H9 (cell line): ENCODE data around the gene KRTAP10-4. TPM values are rescaled to one million over a fixed set of nuclear protein-coding genes. Genes with fewer than 3 reads are reported as not detected.

Experiments used
- DNase-seq: peaks from one replicate; pipeline ENCODE4 v3.0.0-alpha.2; 2017
- H2AFZ ChIP-seq: one replicate; pipeline ENCODE4 v1.6.1; 2013; ENCODE audit warnings: mild to moderate bottlenecking, low read length, control low read depth, moderate library complexity
- H2AK5ac ChIP-seq: 2 replicates; pipeline ENCODE4 v1.6.1; 2013; ENCODE audit warnings: low read length, control low read depth, mixed read lengths; ENCODE audit not compliant: insufficient read length
- H2BK120ac ChIP-seq: one replicate; pipeline ENCODE4 v1.6.1; 2013; ENCODE audit warnings: low read depth, mild to moderate bottlenecking, low read length, control low read depth, inconsistent platforms; ENCODE audit not compliant: poor library complexity, severe bottlenecking
- H2BK12ac ChIP-seq: 2 replicates; pipeline ENCODE4 v1.6.1; 2013; ENCODE audit warnings: low read length, control low read depth, mixed read lengths, low read depth; ENCODE audit not compliant: insufficient read length
- H2BK15ac ChIP-seq: 2 replicates; pipeline ENCODE4 v1.6.1; 2013; ENCODE audit warnings: low read depth, low read length, control low read depth
- H2BK20ac ChIP-seq: one replicate; pipeline ENCODE4 v1.6.1; 2013; ENCODE audit warnings: low read depth, mild to moderate bottlenecking, low read length, control low read depth, inconsistent platforms; ENCODE audit not compliant: poor library complexity, severe bottlenecking
- H2BK5ac ChIP-seq: 2 replicates; pipeline ENCODE4 v1.6.1; 2013; ENCODE audit warnings: low read length, control low read depth, mixed read lengths; ENCODE audit not compliant: insufficient read length
- H3K14ac ChIP-seq: 2 replicates; pipeline ENCODE4 v1.6.1; 2013; ENCODE audit warnings: low read length, control low read depth; ENCODE audit not compliant: insufficient read depth
- H3K18ac ChIP-seq: 2 replicates; pipeline ENCODE4 v1.6.1; 2013; ENCODE audit warnings: low read depth, mild to moderate bottlenecking, mixed read lengths, low read length, control low read depth; ENCODE audit not compliant: insufficient read length
- H3K23ac ChIP-seq: 2 replicates; pipeline ENCODE4 v1.6.1; 2013; ENCODE audit warnings: low read length, control low read depth, mixed read lengths, low read depth; ENCODE audit not compliant: insufficient read length
- H3K23me2 ChIP-seq: 2 replicates; pipeline ENCODE4 v1.6.1; 2013; ENCODE audit warnings: low read depth, mild to moderate bottlenecking, mixed read lengths, low read length, control low read depth; ENCODE audit not compliant: insufficient read length, poor library complexity, severe bottlenecking
- H3K27ac ChIP-seq: 2 replicates; pipeline ENCODE4 v1.5.1; 2013; ENCODE audit warnings: low read length, control low read depth, mixed read lengths, low read depth; ENCODE audit not compliant: insufficient read length
- H3K27me3 ChIP-seq: 2 replicates; pipeline ENCODE4 v1.6.1; 2013; ENCODE audit warnings: low read length, control low read depth, inconsistent platforms; ENCODE audit not compliant: insufficient read depth
- H3K4ac ChIP-seq: 2 replicates; pipeline ENCODE4 v1.6.1; 2013; ENCODE audit warnings: low read depth, mild to moderate bottlenecking, control low read depth, inconsistent platforms, low read length, moderate library complexity
- H3K4me1 ChIP-seq: 2 replicates; pipeline ENCODE4 v1.6.1; 2013; ENCODE audit warnings: low read length, control low read depth, inconsistent platforms; ENCODE audit not compliant: insufficient read depth
- H3K4me2 ChIP-seq: 2 replicates; pipeline ENCODE4 v1.6.1; 2013; ENCODE audit warnings: low read length, control low read depth, mixed read lengths; ENCODE audit not compliant: insufficient read length, insufficient read depth
- H3K56ac ChIP-seq: 2 replicates; pipeline ENCODE4 v1.6.1; 2013; ENCODE audit warnings: low read depth, mild to moderate bottlenecking, mixed read lengths, low read length, control low read depth; ENCODE audit not compliant: insufficient read length
- H3K79me1 ChIP-seq: 2 replicates; pipeline ENCODE4 v1.6.1; 2013; ENCODE audit warnings: low read depth, mild to moderate bottlenecking, moderate library complexity, low read length, control low read depth, inconsistent platforms; ENCODE audit not compliant: insufficient read depth, poor library complexity, severe bottlenecking
- H3K79me2 ChIP-seq: 2 replicates; pipeline ENCODE4 v1.6.1; 2013; ENCODE audit warnings: low read length, control low read depth, inconsistent platforms; ENCODE audit not compliant: insufficient read depth
- H3K9ac ChIP-seq: 2 replicates; pipeline ENCODE4 v1.6.1; 2013; ENCODE audit warnings: low read length, control low read depth, mixed read lengths; ENCODE audit not compliant: insufficient read length; ENCODE audit errors: extremely low read depth
- H3K9me3 ChIP-seq: one replicate; pipeline ENCODE4 v1.6.1; 2013; ENCODE audit warnings: low read depth, low read length, inconsistent platforms; ENCODE audit not compliant: control insufficient read depth
- H3T11ph ChIP-seq: one replicate; pipeline ENCODE4 v1.6.1; 2013; ENCODE audit warnings: mild to moderate bottlenecking, low read length, control low read depth, inconsistent platforms
- H4K20me1 ChIP-seq: one replicate; pipeline ENCODE4 v1.6.1; 2013; ENCODE audit not compliant: control insufficient read depth, insufficient read length, insufficient read depth
- H4K5ac ChIP-seq: 2 replicates; pipeline ENCODE4 v1.6.1; 2013; ENCODE audit warnings: low read depth, mild to moderate bottlenecking, mixed read lengths, low read length, control low read depth; ENCODE audit not compliant: insufficient read length
- H4K8ac ChIP-seq: replicated peaks from 2 replicates; pipeline ENCODE4 v1.6.1; 2013; ENCODE audit warnings: low read length, control low read depth, mixed read lengths, low read depth; ENCODE audit not compliant: insufficient read length
- H4K91ac ChIP-seq: 2 replicates; pipeline ENCODE4 v1.6.1; 2013; ENCODE audit warnings: low read depth, mild to moderate bottlenecking, moderate library complexity, mixed read lengths, low read length, control low read depth; ENCODE audit not compliant: insufficient read length
- H3K27ac Mint-ChIP-seq, 3 experiments: 2 replicates in 2 of 3; 3 replicates in 1 of 3; pipeline ENCODE4 v1.8.0; 2020 to 2021; ENCODE audit warnings: mixed read lengths in 3 of 3, mild to moderate bottlenecking in 1 of 3, moderate library complexity in 1 of 3
- H3K27me3 Mint-ChIP-seq: 2 replicates; pipeline ENCODE4 v1.8.0; 2021; ENCODE audit warnings: low read depth, mild to moderate bottlenecking, moderate library complexity, mixed read lengths
- H3K36me3 Mint-ChIP-seq, 3 experiments: 2 replicates in 2 of 3; 3 replicates in 1 of 3; pipeline ENCODE4 v1.8.0; 2020 to 2021; ENCODE audit warnings: low read depth in 3 of 3, mixed read lengths in 3 of 3; ENCODE audit not compliant: insufficient read depth in 1 of 3
- H3K4me1 Mint-ChIP-seq, 2 experiments: 2 replicates each; pipeline ENCODE4 v1.8.0; 2020; ENCODE audit warnings: mixed read lengths in 2 of 2
- H3K4me3 Mint-ChIP-seq, 2 experiments: 2 replicates in 1 of 2; 3 replicates in 1 of 2; pipeline ENCODE4 v1.8.0; 2020 to 2021; ENCODE audit warnings: mild to moderate bottlenecking in 2 of 2, mixed read lengths in 2 of 2, moderate library complexity in 1 of 2
- H3K9me3 Mint-ChIP-seq, 2 experiments: 2 replicates in 1 of 2; 3 replicates in 1 of 2; pipeline ENCODE4 v1.8.0; 2020; ENCODE audit warnings: mild to moderate bottlenecking in 2 of 2, mixed read lengths in 2 of 2, moderate library complexity in 1 of 2
- CTCF ChIP-seq: fragments of 200-600 bp; sonication (generic); conservative IDR thresholded peaks from 3 replicates; pipeline ENCODE4 v1.8.0; 2021; ENCODE audit warnings: antibody characterized with exemption, mild to moderate bottlenecking
- WGBS: extraction: QIAGEN DNeasy Blood & Tissue Kit; methylation state at CpG from one replicate; pipeline ENCODE4 v1.1.7; 2013; ENCODE audit warnings: missing lambda C conversion rate, low lambda C conversion rate, mixed read lengths; ENCODE audit not compliant: insufficient read length; ENCODE audit errors: extremely low coverage; 5-methylcytosine and 5-hydroxymethylcytosine counted together
- total RNA-seq: library from RNA; stranded (reverse); gene quantifications from 2 replicates; pipeline ENCODE4 v1.2.1, GENCODE V29; 2021

The KRTAP10-4 gene
- total RNA-seq, 1 experiment from 2014 or later = not detected

- Mint-ChIP-seq H3K9me3 (no peaks in the 10 kb centered on the region; a peak in 2 of 5 replicates), H3K27ac (peak overlapping the region in 2 of 3 experiments; percentile 55 to 90; a peak in 5 of 7 replicates)
- H3K4ac ChIP-seq = no peak overlapping the region
Observed at GRCh38 chr21:44599264-44600029, 25.9 kb downstream of the KRTAP10-4 start.

More at GRCh38 chr21:44599264-44600029, 25.9 kb downstream of the KRTAP10-4 start:
- no peaks in the 10 kb centered on the region for H3K79me2 ChIP-seq
- no peak overlapping the region for H3K14ac ChIP-seq
- no peak overlapping the region for H2BK5ac ChIP-seq
- no peak overlapping the region for H3K27ac ChIP-seq
- TF ChIP-seq CTCF = no peak
- no peaks in the 10 kb centered on the region for H3K23me2 ChIP-seq
- no peaks in the 10 kb centered on the region for H3K4me1 ChIP-seq
- H4K20me1 ChIP-seq = no peaks in the 10 kb centered on the region
- no peak overlapping the region for H2AK5ac ChIP-seq
- Mint-ChIP-seq H3K27me3 (peaks cover 8% of the 10 kb centered on the region), H3K36me3 (peaks cover 0 to 4% (median 0%) of the 10 kb centered on the region in 3 experiments; a peak in 1 of 7 replicates), H3K4me1 (peaks cover 37 to 44% of the 10 kb centered on the region in 2 experiments), H3K4me3 (no peak overlapping the region)
- H2AFZ ChIP-seq = no peak overlapping the region
- peak; percentile 28 for DNase-seq
- H3K4me2 ChIP-seq = no peak overlapping the region
- H3K23ac ChIP-seq = no peak overlapping the region
- H2BK120ac ChIP-seq = no peak overlapping the region
- H3K9me3 ChIP-seq = no peaks in the 10 kb centered on the region
- H3K27me3 ChIP-seq = no peaks in the 10 kb centered on the region
- no peak overlapping the region for H2BK12ac ChIP-seq
- H4K8ac ChIP-seq = no peak overlapping the region
- H3K56ac ChIP-seq = no peak overlapping the region
- H4K5ac ChIP-seq = no peak overlapping the region
- H2BK15ac ChIP-seq = no peak overlapping the region
- no peak overlapping the region for H3T11ph ChIP-seq
- no peak overlapping the region for H2BK20ac ChIP-seq
- WGBS = no CpG with 5 or more reads among the region's 8 CpGs
- no peak overlapping the region for H3K18ac ChIP-seq
- no peak overlapping the region for H4K91ac ChIP-seq
- no peaks in the 10 kb centered on the region for H3K79me1 ChIP-seq
- no peak overlapping the region for H3K9ac ChIP-seq
